Uterine smooth muscle cell (primary cell): ENCODE results near the gene P3H1. TPM values are rescaled to one million over a fixed set of nuclear protein-coding genes. Genes with fewer than 3 reads are reported as not detected.

ENCODE experiments used
- total RNA-seq: library from RNA; depleted of rRNA; stranded (reverse); fragments of >200 nt; gene quantifications from 2 replicates; pipeline ENCODE4 v1.2.3, GENCODE V29; 2014

Gene P3H1
- 94.4 and 146 TPM in 2 replicates for total RNA-seq

GRCh38 chr1:42766741-42767509, at the start of gene P3H1, which contains the start of gene C1orf50:
Gene P3H1, minus strand, starts transcription at chr1:42767028. Its CDS starts 57 bp downstream, at chr1:42766971.
Gene C1orf50, plus strand, starts transcription at chr1:42767249. Its CDS starts 63 bp downstream, at chr1:42767312.

GRCh38 chr1:42784946-42785693, 18.3 kb upstream of the P3H1 start, which contains the start of gene TMEM269:
Gene TMEM269, plus strand, starts transcription at chr1:42784991. Its CDS starts 4,903 bp downstream, at chr1:42789894.

GRCh38 chr1:42739753-42740700, 26.8 kb downstream of the P3H1 start, which contains the start of gene CLDN19:
Gene CLDN19, minus strand, starts transcription at chr1:42740236. Its CDS starts 173 bp downstream, at chr1:42740063.

Other genes with a start within 250 kb of the P3H1 start
- 27.0 and 52.6 TPM in 2 replicates for gene PPIH, start 108.6 kb downstream of the P3H1 start, total RNA-seq
- 820 and 977 TPM in 2 replicates for gene YBX1, start 84.6 kb downstream of the P3H1 start, total RNA-seq
- not detected in 2 replicates for gene CLDN19, start 26.8 kb downstream of the P3H1 start, total RNA-seq
- 4.8 and 8.2 TPM in 2 replicates for gene C1orf50, start 221 bp upstream of the P3H1 start, total RNA-seq
- gene TMEM269, start 18.0 kb upstream of the P3H1 start, total RNA-seq: under 0.01 and 0.12 TPM in 2 replicates
- gene ERMAP, start 50.1 kb upstream of the P3H1 start, total RNA-seq: 10.2 and 18.2 TPM in 2 replicates
- 13.2 and 13.4 TPM in 2 replicates for gene SVBP, start 50.4 kb upstream of the P3H1 start, total RNA-seq
- 10.0 and 10.4 TPM in 2 replicates for gene ZNF691, start 79.6 kb upstream of the P3H1 start, total RNA-seq
- gene SLC2A1, start 191.8 kb upstream of the P3H1 start, total RNA-seq: 76.0 and 113 TPM in 2 replicates